ENCODE data around the gene MAN2B2.
A peak's percentile ranks its signal among the peaks of the same experiment; 100 is the strongest.

The MAN2B2 gene

GRCh38 chr4:6546681-6547447 lies 28.1 kb upstream of the MAN2B2 start:
- peak; percentile 33 for DNase-seq

DNA sequence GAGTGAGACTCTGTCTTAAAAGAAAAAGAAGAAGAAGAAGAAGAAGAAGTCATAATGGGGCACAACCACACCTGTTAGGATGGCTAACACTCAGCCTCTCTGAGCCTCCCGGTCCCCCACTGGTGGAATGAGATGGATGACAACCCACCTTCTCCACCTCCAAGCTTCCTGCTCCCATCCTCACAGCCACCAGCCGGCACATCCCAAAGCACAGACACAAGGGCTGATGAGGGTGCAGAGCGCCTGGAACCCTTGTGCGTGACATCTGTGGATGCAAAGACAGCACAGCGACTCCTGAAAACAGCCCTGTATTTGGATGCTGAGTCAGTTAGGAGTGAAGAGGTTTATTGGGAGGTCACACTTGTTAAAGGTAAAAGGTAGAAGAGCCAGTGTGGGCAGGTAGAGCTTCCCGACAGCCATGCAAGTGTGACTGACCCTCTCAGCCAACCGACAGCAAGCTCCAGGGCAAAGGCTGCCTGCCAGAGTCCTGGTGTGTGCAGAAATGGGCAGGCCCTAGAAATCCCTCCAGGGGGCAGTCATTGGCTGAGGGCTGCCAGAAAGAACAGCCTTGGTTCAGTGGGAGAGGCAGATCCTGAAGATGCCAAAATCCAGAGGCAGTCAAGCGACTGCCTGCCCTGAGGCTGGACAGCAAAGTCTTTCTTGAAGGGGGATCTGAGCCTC lies 26.6 kb upstream of the MAN2B2 start:
- DNase-seq, result no peak

DNA sequence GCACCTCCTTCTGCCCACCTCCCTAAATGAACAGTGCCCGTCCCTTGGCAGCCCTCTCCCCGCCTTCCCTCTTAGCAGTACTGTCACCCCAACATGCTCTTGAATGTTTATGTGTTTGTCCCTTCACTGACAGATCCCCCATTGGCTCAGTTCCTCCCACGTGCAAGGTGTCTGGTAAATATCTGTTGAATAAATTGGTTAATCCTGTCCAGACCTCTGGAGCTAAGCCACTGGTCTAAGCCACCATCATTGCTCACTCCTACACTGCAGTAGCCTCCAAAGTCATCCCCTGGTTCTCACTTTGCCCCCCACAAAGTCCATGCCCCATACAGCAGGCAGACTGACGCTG lies 26.1 kb upstream of the MAN2B2 start:
- DNase-seq, result no peak

DNA sequence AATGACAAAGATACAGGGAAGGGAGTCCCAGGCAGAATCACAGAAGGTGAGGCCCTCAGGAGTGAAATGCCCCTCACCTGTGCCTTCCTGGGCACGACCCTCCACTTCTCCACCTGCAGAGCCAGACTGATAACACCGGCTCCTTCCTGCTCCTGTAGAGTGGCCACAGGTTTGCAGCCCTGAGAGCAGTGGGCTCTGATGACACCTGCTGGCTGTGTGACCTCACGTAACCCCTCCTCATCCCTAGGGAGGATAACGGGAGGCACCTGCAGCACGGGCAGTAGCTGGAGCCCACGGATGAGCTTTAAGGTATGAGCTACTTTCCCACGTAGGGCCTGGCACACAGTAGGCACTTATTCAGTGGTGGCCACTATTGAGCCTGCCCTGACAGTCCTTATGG lies 25.5 kb upstream of the MAN2B2 start:
- DNase-seq, result no peak

DNA sequence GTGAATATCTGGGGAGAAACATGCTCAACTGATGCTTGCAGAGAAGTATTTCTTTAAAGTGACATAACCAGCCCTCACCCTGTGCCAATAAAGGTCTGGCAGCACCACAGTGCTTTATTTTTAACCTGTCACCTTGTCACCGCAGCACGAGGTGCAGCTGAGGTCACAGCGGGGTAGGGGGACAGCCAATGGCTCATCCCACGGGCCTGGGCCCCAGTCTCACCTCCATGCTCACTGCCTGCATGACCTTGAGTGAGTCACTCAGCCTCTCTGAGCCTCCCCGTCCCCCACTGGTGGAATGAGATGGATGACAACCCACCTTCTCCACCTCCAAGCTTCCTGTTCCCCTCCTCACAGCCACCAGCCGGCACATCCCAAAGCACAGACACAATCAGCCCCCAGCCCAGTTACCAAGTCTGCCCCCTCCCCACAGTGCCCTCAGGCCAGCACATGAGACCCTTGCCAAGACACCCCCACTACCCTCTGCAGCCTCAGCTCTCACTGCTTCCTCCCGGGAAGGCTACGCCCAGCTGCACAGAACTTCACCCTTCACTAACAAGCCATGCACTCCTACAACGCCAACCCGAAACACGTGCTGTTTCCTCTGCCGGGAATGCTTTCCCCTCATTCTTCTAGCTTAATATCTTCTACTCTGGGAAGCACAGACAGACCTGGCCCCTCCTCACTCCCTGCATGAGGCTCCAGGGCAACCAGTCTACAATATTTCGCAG lies 24.9 kb upstream of the MAN2B2 start:
- no peak for DNase-seq

GRCh38 chr4:6550821-6551220 lies 24.2 kb upstream of the MAN2B2 start:
- DNase-seq, result no peak

DNA sequence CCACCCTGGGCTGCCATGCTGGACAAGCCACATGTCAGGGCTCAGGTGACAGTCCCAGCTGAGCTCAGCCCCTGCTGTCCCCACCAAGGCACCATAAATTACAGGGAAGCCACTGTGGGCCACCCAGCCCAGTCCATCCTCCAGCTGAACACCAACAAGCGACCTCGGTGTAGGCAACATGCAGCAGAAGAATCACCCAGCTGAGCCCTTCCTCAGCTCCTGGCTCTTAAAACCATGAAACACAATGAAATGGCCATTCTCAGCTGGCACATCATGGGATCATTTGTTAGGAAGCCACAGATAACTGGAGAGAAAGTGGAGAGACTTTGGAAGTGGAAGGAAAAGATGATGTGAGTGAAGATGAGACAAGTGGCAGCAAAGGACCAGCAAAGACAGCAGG lies 23.3 kb upstream of the MAN2B2 start:
- DNase-seq, result no peak

DNA sequence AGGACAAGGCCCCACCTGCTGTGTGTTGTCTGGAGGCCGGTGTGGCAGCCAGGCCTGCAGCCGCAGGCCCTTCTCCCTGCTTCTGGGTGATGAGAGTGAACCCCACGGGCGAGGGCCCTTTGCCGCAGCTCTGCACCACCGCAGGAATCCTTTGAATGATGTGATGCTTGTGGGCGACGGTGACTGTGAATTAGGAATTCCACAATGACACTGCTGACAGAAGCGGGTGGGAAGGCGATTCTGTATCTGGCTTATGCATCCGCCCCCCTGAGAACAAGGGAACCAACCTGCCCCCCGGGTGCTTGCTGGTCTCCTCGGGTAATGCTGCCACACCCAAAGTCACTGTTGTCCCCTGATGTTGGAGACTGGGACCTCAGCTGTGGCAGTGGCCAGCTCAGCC lies 19.5 kb upstream of the MAN2B2 start:
- no peak for DNase-seq

DNA sequence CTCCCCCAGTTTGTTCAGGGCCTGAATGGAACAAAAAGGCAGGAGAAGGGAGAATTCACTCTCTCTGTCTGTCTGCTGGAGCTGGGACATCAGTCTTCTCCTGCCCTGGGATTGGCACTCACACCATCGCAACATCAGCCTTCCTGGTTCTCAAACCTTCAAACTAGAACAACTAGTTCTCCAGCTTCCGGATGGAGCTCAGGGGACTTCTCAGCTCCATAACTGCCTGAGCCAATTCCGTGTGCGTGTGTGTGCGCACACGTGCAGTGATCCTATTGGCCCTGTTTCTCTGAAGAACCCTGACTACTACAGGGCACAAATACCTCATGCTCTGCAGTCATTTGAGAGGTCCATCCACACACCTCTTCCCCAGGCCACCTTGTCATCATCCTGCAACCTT lies 18.7 kb upstream of the MAN2B2 start:
- DNase-seq, result no peak

DNA sequence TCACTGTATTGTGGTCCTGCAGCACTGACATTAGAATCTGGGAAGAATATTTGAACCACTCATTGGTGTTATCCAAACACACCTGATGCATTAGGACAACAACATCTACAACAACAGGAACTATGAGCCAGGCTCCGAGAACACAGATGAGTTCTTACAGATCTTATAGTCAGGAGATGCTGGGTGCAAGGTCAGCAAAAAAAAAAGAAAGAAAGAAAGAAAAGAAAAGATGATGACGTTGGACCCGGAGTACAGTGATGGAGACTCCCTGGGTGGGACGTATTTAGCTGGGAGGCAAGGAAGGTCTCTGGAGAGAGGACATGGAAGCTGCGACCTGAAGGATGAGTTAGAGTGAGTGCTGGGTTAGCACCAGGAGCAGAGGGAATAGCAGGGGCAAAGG lies 17.8 kb upstream of the MAN2B2 start:
- no peak for DNase-seq

- DNase-seq, result no peak
These were observed 17.1 kb upstream of the MAN2B2 start for GRCh38 chr4:6557856-6558255.

DNA sequence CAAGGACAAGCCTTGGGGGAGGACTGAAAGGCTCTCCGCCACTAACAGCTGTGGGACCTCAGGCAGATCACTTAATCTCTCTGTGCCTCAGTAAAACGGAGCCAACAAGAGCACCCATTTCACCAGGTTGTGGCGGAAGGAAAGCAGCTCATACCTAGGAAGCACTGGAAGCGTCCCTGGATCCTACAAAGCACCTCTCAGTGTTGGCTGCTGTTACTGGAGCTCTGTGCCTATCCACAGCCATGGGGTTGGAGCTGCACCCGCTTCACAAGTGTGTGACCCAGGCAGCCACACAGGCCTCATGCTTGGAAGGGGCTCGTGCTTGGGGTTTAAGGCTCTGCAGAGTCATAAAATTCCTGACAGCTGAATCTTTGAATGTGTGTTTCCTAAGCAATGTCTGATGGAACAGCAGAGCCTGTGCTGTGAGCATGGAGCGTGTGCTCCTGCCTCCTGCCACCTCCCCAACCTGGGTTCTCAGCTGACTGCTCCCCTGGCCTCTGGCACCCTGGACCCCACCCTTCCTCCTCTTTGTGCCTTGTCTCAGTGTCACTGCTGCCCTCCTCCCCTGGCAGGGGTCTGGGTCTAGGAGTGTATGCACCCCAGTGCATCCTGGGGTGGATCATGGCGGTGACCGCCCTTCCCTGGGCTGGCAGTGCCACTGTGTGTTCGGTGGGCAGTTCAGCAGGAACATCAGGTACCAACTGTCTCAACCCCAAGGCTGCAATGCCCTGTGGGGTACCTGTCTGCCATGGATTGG lies 14.4 kb upstream of the MAN2B2 start:
- DNase-seq, result no peak

- DNase-seq, result no peak
These were observed 13.8 kb upstream of the MAN2B2 start for GRCh38 chr4:6561173-6561516.

GRCh38 chr4:6561706-6562371 lies 13.2 kb upstream of the MAN2B2 start:
- DNase-seq, result no peak

DNA sequence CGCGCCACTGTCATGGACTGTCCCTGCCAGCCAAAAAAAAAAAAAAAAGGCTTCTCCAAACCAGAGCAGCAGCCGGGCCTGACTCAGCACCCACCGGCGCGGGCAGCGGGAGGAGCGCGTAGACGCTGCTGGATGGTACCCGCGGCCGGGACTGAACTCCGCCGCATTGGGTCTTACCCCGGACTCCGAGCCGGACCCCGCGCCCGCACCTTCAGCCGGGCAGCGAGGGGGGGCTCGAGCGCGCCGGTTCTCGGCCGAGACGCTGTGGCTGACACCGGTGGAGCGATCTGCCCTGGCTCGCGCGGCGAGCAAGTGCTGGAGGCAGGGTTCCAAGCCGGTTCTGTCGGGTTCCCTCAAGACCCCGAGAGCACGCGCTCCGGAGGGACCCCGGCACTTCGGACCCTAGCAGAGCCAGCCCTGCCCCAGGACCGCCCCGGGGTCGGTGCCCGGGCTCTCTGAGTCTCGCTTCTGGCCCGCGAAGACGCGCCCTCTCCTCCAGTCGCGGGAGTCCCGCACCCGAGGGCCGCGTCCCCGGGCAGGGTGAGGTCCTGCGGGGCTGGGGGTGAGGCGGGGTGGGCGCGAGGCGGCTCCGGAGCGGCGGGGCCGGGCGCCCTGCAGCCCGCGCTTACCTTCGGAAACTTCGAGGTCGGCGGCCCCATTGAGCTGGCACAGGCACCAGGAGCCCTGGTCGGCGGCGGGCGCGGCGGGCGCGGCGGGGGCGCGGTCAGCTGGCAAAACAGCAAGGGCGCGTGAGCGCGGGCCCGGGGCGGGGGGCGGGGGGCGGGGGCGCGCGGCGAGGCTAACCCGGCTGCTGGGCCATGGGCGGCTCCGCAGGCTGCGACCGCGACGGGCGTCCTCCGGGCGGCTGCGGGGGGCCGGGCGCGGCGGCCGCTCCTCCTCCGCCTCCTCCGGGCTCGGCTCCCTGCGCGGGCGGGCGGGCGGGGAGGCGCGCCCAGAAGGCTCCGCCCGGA lies 11.8 kb upstream of the MAN2B2 start:
- no peak for DNase-seq

DNA sequence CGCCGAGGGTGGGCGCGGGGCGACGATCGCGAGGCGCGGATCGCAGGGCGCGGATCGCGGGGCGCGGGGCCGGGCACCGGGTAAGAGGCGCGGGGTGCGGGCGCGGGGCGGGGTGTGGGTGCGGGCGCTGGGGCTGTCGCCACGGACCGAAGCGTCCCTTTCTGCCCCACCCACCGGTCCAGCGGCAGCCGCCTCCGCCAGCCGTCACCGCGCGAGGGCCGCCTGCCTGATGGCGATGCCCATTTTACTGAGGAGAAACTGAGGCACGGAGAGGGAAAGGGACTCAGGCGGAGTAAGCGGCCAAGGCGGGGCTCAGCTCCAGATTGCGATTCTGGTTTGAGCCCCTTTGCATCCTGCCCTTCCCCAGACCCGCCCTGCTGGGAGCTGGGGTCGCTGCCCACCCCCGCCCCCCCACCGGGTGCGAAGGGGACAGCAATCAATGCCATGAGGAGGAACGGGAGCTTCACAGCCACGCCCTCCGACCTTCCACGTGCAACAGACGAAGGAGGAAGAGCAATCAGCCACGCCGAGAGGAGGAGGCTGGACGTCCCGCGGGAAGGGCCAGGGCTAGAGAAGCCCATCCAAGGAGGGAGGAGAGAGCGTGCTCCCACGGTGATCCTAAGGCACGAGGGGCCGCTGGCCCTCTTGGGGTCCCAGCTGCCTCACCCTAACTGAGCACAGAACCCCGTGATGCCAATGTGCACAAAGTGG lies 10.9 kb upstream of the MAN2B2 start:
- no peak for DNase-seq

- DNase-seq, result no peak
These were observed 9.1 kb upstream of the MAN2B2 start for GRCh38 chr4:6565691-6566390.

- DNase-seq, result no peak
These were observed 8.4 kb upstream of the MAN2B2 start for GRCh38 chr4:6566391-6567190.

DNA sequence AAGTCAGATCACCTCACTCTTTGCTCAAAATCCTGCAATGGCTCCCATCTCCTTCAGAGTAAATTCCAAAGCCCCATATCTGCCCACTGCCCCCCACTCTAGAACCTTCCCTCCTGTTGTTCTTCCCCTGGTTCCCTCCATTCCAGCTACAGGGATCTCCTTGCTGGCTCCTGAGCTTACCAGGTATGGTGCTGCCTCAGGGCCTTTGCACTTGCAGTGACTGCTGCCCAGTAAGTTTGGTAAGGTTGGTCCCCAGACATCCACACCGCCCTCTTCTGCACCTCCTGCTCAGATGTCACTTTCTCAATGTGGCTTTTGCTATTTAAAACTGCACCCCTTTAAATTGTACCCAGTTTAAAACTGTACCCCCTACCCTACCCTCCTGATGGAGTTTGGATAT lies 7.8 kb upstream of the MAN2B2 start:
- no peak for DNase-seq

DNA sequence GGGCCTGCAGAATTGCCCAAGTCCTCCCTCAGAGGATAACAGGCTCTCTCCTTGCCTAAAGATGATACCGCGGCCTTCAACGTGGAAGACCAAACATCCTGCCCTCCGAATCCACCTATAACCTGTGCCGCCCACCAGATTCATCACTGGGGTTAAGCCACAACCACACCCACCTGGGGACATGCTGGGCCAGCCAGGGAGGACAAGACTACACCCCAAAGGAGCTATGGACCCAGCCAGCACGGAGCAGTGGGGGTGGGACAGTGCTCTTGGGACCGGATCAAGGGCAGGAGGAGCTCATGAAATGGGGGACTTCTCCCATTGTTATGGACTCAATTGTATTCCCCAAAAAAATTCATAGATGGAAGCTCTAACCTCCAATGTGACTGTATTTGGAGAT lies 6.8 kb upstream of the MAN2B2 start:
- DNase-seq, result no peak
